K562 (cell line): ENCODE results near the gene MKRN3. TPM values are rescaled to one million over a fixed set of nuclear protein-coding genes. Genes with fewer than 3 reads are reported as not detected.

Experiments used
- EP400 ChIP-seq: fragments of 450-650 bp; IDR thresholded peaks from 2 replicates; pipeline ENCODE4 v1.6.1; 2017; ENCODE audit warnings: antibody characterized with exemption, mild to moderate bottlenecking, moderate library complexity
- HDAC6 ChIP-seq: IDR thresholded peaks from 2 replicates; pipeline ENCODE4 v1.6.1; 2012; ENCODE audit warnings: low read depth, mild to moderate bottlenecking, control low read depth, inconsistent platforms, low read length, moderate library complexity
- MBD2 ChIP-seq: sonication (generic); IDR thresholded peaks from 2 replicates; pipeline ENCODE4 v1.6.1; 2016; ENCODE audit warnings: low read depth, borderline replicate concordance
- MLX ChIP-seq, 2 experiments: fragments of 450-650 bp in 1 of 2; sonication (generic) in 1 of 2; formaldehyde crosslinking; conservative IDR thresholded peaks; 2 replicates each; pipeline versions ENCODE4 v1.4.0 to v1.8.1; 2020 to 2022; ENCODE audit warnings: mild to moderate bottlenecking in 1 of 2, missing genetic modification reagents in 1 of 2
- NELFE ChIP-seq: IDR thresholded peaks from 2 replicates; pipeline ENCODE4 v1.6.1; 2011; ENCODE audit warnings: mild to moderate bottlenecking; ENCODE audit not compliant: insufficient read depth, insufficient read length
- PHF8 ChIP-seq: fragments of 200-600 bp; sonication (generic); IDR thresholded peaks from 2 replicates; pipeline ENCODE4 v1.6.1; 2012; ENCODE audit warnings: mixed run types, mild to moderate bottlenecking, inconsistent platforms, low read length, moderate library complexity, borderline replicate concordance
- RFX5 ChIP-seq: IDR thresholded peaks from 2 replicates; pipeline ENCODE4 v1.6.1; 2011; ENCODE audit warnings: low read depth, mild to moderate bottlenecking, improper control_type of control experiment, low read length
- SAP30 ChIP-seq: fragments of 200-600 bp; sonication (generic); IDR thresholded peaks from 2 replicates; pipeline ENCODE4 v1.6.1; 2012; ENCODE audit warnings: borderline replicate concordance, low read depth, mild to moderate bottlenecking, moderate library complexity, low read length, control low read depth, inconsistent platforms; ENCODE audit not compliant: insufficient read depth, poor library complexity, severe bottlenecking
- SRSF3 ChIP-seq: fragments of 200-400 bp; formaldehyde crosslinking; IDR thresholded peaks from 2 replicates; pipeline ENCODE4 v1.6.1; 2016; ENCODE audit warnings: mild to moderate bottlenecking, low read length, moderate library complexity; ENCODE audit not compliant: insufficient read depth
- THAP7 ChIP-seq: fragments of 250-450 bp; sonication (Bioruptor Pico); IDR thresholded peaks from 2 replicates; pipeline ENCODE4 v1.5.0; 2021
- ZEB2 ChIP-seq: fragments of 450-650 bp; IDR thresholded peaks from 2 replicates; pipeline ENCODE4 v1.6.1; 2016
- ZNF165 ChIP-seq: fragments of 250-450 bp; sonication (Bioruptor Pico); IDR thresholded peaks from 2 replicates; pipeline ENCODE4 v1.4.0; 2020; ENCODE audit warnings: borderline replicate concordance
- ZNF431 ChIP-seq: sonication (generic); formaldehyde crosslinking; IDR thresholded peaks from 2 replicates; pipeline ENCODE4 v1.8.0; 2022; ENCODE audit warnings: mild to moderate bottlenecking, missing genetic modification reagents
- polyA plus RNA-seq, 8 experiments: library from polyadenylated mRNA; depleted of rRNA in 4 of 8; stranded (reverse) in 5 of 8; unstranded in 3 of 8; fragments of >200 nt; fragmentation: Nextera tagmentation in 2 of 8; fragmentation: Illumina TruSeq in 1 of 8; extraction: Ambion mirVana in 2 of 8; extraction: Trizol in 1 of 8; gene quantifications; 2 replicates each; pipeline versions ENCODE4 v1.2.1 to v1.2.3, GENCODE V29; 2011 to 2014; ENCODE audit warnings: inconsistent platforms in 1 of 8, missing spikeins in 1 of 8
- total RNA-seq, 7 experiments: library from RNA; depleted of rRNA in 6 of 7; stranded (reverse); fragments of >200 nt in 6 of 7; fragmentation: Illumina TruSeq in 2 of 7; extraction: Trizol in 2 of 7; gene quantifications; 2 replicates each; pipeline versions ENCODE4 v1.2.1 to v1.2.3, GENCODE V29; 2011 to 2021; ENCODE audit warnings: low replicate concordance in 1 of 7
- TF ChIP-seq, protein P1 (sequence below), 2 experiments: fragments of 150-350 bp in 1 of 2; IDR thresholded peaks; 2 replicates each; pipeline ENCODE4 v1.6.1; 2012 to 2016; ENCODE audit warnings: low read depth in 2 of 2, low read length in 2 of 2, mild to moderate bottlenecking in 1 of 2, moderate library complexity in 1 of 2
- TF ChIP-seq, protein P2 (sequence below), 3 experiments: fragments of 200-800 bp in 1 of 3; fragments of 250-450 bp in 1 of 3; fragments of 450-650 bp in 1 of 3; sonication (Bioruptor Pico) in 1 of 3; sonication (Bioruptor generic) in 1 of 3; formaldehyde crosslinking in 1 of 3; IDR thresholded peaks; 2 replicates each; pipeline versions ENCODE4 v1.6.1 to v1.8.0; 2016 to 2022; ENCODE audit warnings: mild to moderate bottlenecking in 2 of 3, missing genetic modification characterization in 2 of 3, missing compliant biosample characterization in 1 of 3, moderate library complexity in 1 of 3
- TF ChIP-seq, protein P3 (sequence below): IDR thresholded peaks from 3 replicates; pipeline ENCODE4 v1.6.1; 2011; ENCODE audit warnings: borderline replicate concordance, mild to moderate bottlenecking; ENCODE audit not compliant: insufficient read length, insufficient read depth

MKRN3 gene
- total and polyA plus RNA-seq, 9 of the 15 experiments (the other 6 are each of a cell fraction or from before 2014, with no cell fraction given), result 6.5 to 33.4 (median 25.1) TPM

DNA sequence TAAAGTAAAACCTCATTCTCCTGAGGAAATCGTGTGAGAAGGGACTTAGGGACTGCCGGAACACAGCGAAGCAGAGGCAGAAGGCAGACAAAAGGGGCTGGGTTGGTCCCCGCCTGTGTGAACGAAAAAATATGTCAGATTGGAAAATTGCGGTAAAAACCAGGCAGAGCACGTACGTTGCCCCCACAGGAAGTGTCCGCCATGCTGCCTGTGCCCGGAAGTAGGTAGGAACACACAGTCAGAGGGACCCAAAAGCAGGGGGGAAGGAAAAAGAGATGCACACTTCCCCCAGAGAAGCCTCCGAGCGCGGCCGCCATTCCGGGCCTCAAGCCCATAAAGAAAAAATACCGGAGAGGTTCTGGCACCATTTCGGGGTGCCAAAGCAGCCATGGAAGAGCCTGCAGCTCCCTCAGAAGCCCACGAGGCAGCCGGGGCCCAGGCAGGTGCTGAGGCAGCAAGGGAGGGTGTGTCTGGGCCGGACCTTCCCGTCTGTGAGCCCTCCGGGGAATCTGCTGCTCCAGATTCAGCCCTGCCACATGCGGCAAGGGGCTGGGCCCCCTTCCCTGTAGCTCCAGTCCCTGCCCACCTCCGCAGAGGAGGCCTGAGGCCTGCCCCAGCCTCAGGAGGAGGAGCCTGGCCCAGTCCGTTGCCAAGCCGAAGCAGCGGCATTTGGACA lies at the start of gene MKRN3 (continued):
- TF ChIP-seq SRSF3 (peak; percentile 26; the same call in 1 of the 2 replicates), PHF8 (peak; percentile 100), ZNF431 (CRISPR knock-in tag) (no peak), RFX5 (no peak), MLX (CRISPR knock-in tag; conservative IDR thresholded peaks at IDR 0.05) (0 out of 4 replicates have a peak, but pooled peaks of 1 of the 2 experiments have one; percentile 57), ZEB2 (peak; percentile 98), HDAC6 (no peak), EP400 (peak; percentile 93), NELFE (no peak), SAP30 (peak; percentile 15), THAP7 (CRISPR knock-in tag) (peak; percentile 64), ZNF165 (CRISPR knock-in tag) (no peak), MBD2 (peak; percentile 89)
- TF ChIP-seq, protein P1, sequence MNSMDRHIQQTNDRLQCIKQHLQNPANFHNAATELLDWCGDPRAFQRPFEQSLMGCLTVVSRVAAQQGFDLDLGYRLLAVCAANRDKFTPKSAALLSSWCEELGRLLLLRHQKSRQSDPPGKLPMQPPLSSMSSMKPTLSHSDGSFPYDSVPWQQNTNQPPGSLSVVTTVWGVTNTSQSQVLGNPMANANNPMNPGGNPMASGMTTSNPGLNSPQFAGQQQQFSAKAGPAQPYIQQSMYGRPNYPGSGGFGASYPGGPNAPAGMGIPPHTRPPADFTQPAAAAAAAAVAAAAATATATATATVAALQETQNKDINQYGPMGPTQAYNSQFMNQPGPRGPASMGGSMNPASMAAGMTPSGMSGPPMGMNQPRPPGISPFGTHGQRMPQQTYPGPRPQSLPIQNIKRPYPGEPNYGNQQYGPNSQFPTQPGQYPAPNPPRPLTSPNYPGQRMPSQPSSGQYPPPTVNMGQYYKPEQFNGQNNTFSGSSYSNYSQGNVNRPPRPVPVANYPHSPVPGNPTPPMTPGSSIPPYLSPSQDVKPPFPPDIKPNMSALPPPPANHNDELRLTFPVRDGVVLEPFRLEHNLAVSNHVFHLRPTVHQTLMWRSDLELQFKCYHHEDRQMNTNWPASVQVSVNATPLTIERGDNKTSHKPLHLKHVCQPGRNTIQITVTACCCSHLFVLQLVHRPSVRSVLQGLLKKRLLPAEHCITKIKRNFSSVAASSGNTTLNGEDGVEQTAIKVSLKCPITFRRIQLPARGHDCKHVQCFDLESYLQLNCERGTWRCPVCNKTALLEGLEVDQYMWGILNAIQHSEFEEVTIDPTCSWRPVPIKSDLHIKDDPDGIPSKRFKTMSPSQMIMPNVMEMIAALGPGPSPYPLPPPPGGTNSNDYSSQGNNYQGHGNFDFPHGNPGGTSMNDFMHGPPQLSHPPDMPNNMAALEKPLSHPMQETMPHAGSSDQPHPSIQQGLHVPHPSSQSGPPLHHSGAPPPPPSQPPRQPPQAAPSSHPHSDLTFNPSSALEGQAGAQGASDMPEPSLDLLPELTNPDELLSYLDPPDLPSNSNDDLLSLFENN (IDR thresholded peaks at IDR 0.05; ENCODE audit: low read depth in 2 of 2, low read length in 2 of 2), result peak in 1 of 2 experiments; percentile 66; a peak in 1 of 4 replicates
- TF ChIP-seq, protein P2, sequence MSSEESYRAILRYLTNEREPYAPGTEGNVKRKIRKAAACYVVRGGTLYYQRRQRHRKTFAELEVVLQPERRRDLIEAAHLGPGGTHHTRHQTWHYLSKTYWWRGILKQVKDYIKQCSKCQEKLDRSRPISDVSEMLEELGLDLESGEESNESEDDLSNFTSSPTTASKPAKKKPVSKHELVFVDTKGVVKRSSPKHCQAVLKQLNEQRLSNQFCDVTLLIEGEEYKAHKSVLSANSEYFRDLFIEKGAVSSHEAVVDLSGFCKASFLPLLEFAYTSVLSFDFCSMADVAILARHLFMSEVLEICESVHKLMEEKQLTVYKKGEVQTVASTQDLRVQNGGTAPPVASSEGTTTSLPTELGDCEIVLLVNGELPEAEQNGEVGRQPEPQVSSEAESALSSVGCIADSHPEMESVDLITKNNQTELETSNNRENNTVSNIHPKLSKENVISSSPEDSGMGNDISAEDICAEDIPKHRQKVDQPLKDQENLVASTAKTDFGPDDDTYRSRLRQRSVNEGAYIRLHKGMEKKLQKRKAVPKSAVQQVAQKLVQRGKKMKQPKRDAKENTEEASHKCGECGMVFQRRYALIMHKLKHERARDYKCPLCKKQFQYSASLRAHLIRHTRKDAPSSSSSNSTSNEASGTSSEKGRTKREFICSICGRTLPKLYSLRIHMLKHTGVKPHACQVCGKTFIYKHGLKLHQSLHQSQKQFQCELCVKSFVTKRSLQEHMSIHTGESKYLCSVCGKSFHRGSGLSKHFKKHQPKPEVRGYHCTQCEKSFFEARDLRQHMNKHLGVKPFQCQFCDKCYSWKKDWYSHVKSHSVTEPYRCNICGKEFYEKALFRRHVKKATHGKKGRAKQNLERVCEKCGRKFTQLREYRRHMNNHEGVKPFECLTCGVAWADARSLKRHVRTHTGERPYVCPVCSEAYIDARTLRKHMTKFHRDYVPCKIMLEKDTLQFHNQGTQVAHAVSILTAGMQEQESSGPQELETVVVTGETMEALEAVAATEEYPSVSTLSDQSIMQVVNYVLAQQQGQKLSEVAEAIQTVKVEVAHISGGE (CRISPR knock-in tag; IDR thresholded peaks at IDR 0.05), result peak in 2 of 3 experiments; percentile 99 to 100; a peak in 4 of 6 replicates
- TF ChIP-seq, protein P3, sequence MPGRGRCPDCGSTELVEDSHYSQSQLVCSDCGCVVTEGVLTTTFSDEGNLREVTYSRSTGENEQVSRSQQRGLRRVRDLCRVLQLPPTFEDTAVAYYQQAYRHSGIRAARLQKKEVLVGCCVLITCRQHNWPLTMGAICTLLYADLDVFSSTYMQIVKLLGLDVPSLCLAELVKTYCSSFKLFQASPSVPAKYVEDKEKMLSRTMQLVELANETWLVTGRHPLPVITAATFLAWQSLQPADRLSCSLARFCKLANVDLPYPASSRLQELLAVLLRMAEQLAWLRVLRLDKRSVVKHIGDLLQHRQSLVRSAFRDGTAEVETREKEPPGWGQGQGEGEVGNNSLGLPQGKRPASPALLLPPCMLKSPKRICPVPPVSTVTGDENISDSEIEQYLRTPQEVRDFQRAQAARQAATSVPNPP, result no peak
